Lower leg skin (tissue), 4 donors: ENCODE results near the gene PPP1R17. TPM values are rescaled to one million over a fixed set of nuclear protein-coding genes. Genes with fewer than 3 reads are reported as not detected.

ENCODE experiments used
- DNase-seq, 2 donors: peaks; one replicate each; pipeline ENCODE4 v3.0.0-alpha.2; 2019; ENCODE audit warnings: low spot score in 2 of 2
- H3K4me3 ChIP-seq: fragments of 200-600 bp; sonication (generic); 2 replicates; pipeline ENCODE4 v1.5.1; 2017; ENCODE audit warnings: mild to moderate bottlenecking, low read depth; ENCODE audit not compliant: poor library complexity, severe bottlenecking
- CTCF ChIP-seq, 3 donors: fragments of 450-650 bp; IDR thresholded peaks; one replicate each; pipeline ENCODE4 v1.5.1; 2016; ENCODE audit warnings: antibody characterized with exemption in 3 of 3, mild to moderate bottlenecking in 3 of 3, moderate library complexity in 2 of 3
- POLR2A ChIP-seq, 2 donors: fragments of 450-650 bp; IDR thresholded peaks; one replicate each; pipeline ENCODE4 v1.6.1; 2016 to 2017; ENCODE audit warnings: antibody characterized with exemption in 2 of 2, mild to moderate bottlenecking in 1 of 2, moderate library complexity in 1 of 2
- WGBS, 2 donors: methylation state at CpG; one replicate each; pipeline ENCODE4 v1.1.5; 2018; 5-methylcytosine and 5-hydroxymethylcytosine counted together
- intact Hi-C: fragments of 100-400 bp; cut with DNase I; formaldehyde crosslinking; loops from one replicate; pipeline ENCODE4 v1.15.0; 2023; ENCODE audit warnings: low total_unique reads
- total RNA-seq, 4 donors: library from RNA; depleted of rRNA; stranded (reverse); fragments of >200 nt; gene quantifications; one replicate each; pipeline ENCODE4 v1.1.0, GENCODE V29; 2016

Gene PPP1R17
- total RNA-seq, 4 donors from 2014 or later: not detected

- no peak for TF ChIP-seq POLR2A (IDR thresholded peaks at IDR 0.05)
- TF ChIP-seq CTCF (IDR thresholded peaks at IDR 0.05): no peak
- H3K4me3 ChIP-seq: no peak overlapping the region
- DNase-seq: no peak
- 56 to 65% methylated on average over 3 of the region's 3 CpGs for WGBS, 2 donors
- intact Hi-C loops: no loop called here
Observed at GRCh38 chr7:31705377-31705776, 18.4 kb downstream of the PPP1R17 start.

GRCh38 chr7:31707089-31707488 lies 20.1 kb downstream of the PPP1R17 start:
- WGBS, 2 donors: 48 to 51% methylated on average over 5 of the region's 5 CpGs
- intact Hi-C loops: no loop called here
- TF ChIP-seq POLR2A (IDR thresholded peaks at IDR 0.05) (no peak), CTCF (IDR thresholded peaks at IDR 0.05) (no peak)
- DNase-seq: no peak
- no peak overlapping the region for H3K4me3 ChIP-seq

GRCh38 chr7:31710171-31710570 lies 23.2 kb downstream of the PPP1R17 start:
- WGBS, 2 donors: 50 to 55% methylated on average over 1 of the region's 1 CpG
- TF ChIP-seq CTCF (IDR thresholded peaks at IDR 0.05) (no peak), POLR2A (IDR thresholded peaks at IDR 0.05) (no peak)
- intact Hi-C loops: no loop called here
- no peak overlapping the region for H3K4me3 ChIP-seq
- no peak for DNase-seq

GRCh38 chr7:31716355-31716754 lies 29.3 kb downstream of the PPP1R17 start:
- no peak for TF ChIP-seq POLR2A (IDR thresholded peaks at IDR 0.05)
- no peak for TF ChIP-seq CTCF (IDR thresholded peaks at IDR 0.05)
- DNase-seq: no peak
- no peak overlapping the region for H3K4me3 ChIP-seq
- intact Hi-C loops: no loop called here
- 51 to 58% methylated on average over 1 of the region's 1 CpG for WGBS, 2 donors

- 67 to 68% methylated on average over 8 of the region's 8 CpGs for WGBS, 2 donors
- H3K4me3 ChIP-seq: no peak overlapping the region
- intact Hi-C loops: no loop called here
- no peak for DNase-seq
- TF ChIP-seq CTCF (IDR thresholded peaks at IDR 0.05) (no peak), POLR2A (IDR thresholded peaks at IDR 0.05) (no peak)
Observed at GRCh38 chr7:31720366-31720765, 33.4 kb downstream of the PPP1R17 start.

- no peak overlapping the region for H3K4me3 ChIP-seq
- intact Hi-C loops: no loop called here
- WGBS, 2 donors: 50 to 66% methylated on average over 3 of the region's 3 CpGs
- TF ChIP-seq CTCF (IDR thresholded peaks at IDR 0.05) (no peak), POLR2A (IDR thresholded peaks at IDR 0.05) (no peak)
- DNase-seq: no peak
Observed at GRCh38 chr7:31724696-31725095, 37.7 kb downstream of the PPP1R17 start.
